Measurements from ENCODE around the gene PPA2.
"Not testable (repeated sequence)": the region's sequence is repeated elsewhere in the genome, so short reads cannot be mapped to it uniquely, and the experiment has no call there.

Gene PPA2

GRCh38 chr4:105461621-105462382 lies 12.1 kb downstream of the PPA2 start:
- Histone ChIP-seq H3K4me1 (ENCODE audit: low read length) (no peaks in the 10 kb centered on the region), H3K4me3 (ENCODE audit: low read length) (no peak overlapping the region), H3K79me2 (ENCODE audit: low read length) (peaks cover 42% of the 10 kb centered on the region), H3K4me2 (ENCODE audit: low read length) (no peak overlapping the region), H3K9me3 (ENCODE audit: insufficient read depth, low read length) (no peaks in the 10 kb centered on the region), H3K27ac (ENCODE audit: low read length) (no peak overlapping the region), H3K9ac (ENCODE audit: low read length) (no peak overlapping the region), H2AFZ (ENCODE audit: low read depth, low read length) (no peak overlapping the region), H3K27me3 (ENCODE audit: low read depth, low read length) (no peaks in the 10 kb centered on the region), H3K36me3 (replicated peaks; ENCODE audit: low read depth, low read length) (peaks cover 27% of the 10 kb centered on the region), H4K20me1 (ENCODE audit: insufficient read depth, low read length) (peaks cover 35% of the 10 kb centered on the region; the same call in 1 of the 2 replicates)
- TF ChIP-seq EZH2phosphoT487 (IDR thresholded peaks at IDR 0.05; ENCODE audit: low read depth), result no peak
- TF ChIP-seq, protein P1, sequence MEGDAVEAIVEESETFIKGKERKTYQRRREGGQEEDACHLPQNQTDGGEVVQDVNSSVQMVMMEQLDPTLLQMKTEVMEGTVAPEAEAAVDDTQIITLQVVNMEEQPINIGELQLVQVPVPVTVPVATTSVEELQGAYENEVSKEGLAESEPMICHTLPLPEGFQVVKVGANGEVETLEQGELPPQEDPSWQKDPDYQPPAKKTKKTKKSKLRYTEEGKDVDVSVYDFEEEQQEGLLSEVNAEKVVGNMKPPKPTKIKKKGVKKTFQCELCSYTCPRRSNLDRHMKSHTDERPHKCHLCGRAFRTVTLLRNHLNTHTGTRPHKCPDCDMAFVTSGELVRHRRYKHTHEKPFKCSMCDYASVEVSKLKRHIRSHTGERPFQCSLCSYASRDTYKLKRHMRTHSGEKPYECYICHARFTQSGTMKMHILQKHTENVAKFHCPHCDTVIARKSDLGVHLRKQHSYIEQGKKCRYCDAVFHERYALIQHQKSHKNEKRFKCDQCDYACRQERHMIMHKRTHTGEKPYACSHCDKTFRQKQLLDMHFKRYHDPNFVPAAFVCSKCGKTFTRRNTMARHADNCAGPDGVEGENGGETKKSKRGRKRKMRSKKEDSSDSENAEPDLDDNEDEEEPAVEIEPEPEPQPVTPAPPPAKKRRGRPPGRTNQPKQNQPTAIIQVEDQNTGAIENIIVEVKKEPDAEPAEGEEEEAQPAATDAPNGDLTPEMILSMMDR (IDR thresholded peaks at IDR 0.05; ENCODE audit: low read depth, low read length), result no peak

- no peak overlapping the region for H3K4me3 ChIP-seq (ENCODE audit: low read length)
- no peaks in the 10 kb centered on the region for H3K9me3 ChIP-seq (ENCODE audit: insufficient read depth, low read length)
- peaks cover 21% of the 10 kb centered on the region for H3K36me3 ChIP-seq (replicated peaks; ENCODE audit: low read depth, low read length)
- no peak for TF ChIP-seq EZH2phosphoT487 (IDR thresholded peaks at IDR 0.05; ENCODE audit: low read depth)
- TF ChIP-seq, protein P1 (IDR thresholded peaks at IDR 0.05; ENCODE audit: low read depth, low read length), result no peak
- peaks cover 39% of the 10 kb centered on the region for H3K79me2 ChIP-seq (ENCODE audit: low read length)
- no peak overlapping the region for H3K27ac ChIP-seq (ENCODE audit: low read length)
- peaks cover 32% of the 10 kb centered on the region; the same call in 1 of the 2 replicates for H4K20me1 ChIP-seq (ENCODE audit: insufficient read depth, low read length)
- H3K9ac ChIP-seq (ENCODE audit: low read length), result no peak overlapping the region
- no peaks in the 10 kb centered on the region for H3K27me3 ChIP-seq (ENCODE audit: low read depth, low read length)
- H2AFZ ChIP-seq (ENCODE audit: low read depth, low read length), result no peak overlapping the region
- H3K4me1 ChIP-seq (ENCODE audit: low read length), result no peaks in the 10 kb centered on the region
- H3K4me2 ChIP-seq (ENCODE audit: low read length), result no peak overlapping the region
These were observed 12.6 kb downstream of the PPA2 start for GRCh38 chr4:105461221-105461620.

DNA sequence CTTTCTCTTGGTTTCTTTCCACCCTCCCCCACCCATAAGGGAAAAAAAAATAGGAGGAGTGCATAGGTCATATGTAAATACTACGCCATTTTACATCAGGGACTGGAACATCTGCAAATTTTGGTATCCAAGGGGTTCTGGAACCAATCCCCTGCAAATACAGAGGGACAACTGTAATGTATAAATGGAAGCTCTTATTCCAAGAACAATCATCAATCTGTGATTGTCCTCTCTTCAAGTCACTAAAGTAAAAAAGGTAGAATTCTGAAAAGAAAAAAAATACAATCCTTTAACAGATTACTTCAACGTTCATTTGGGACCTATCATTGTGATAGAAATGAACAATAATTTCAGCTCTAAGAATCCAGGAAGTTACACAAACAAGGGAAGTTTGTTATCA lies 13.6 kb downstream of the PPA2 start:
- Histone ChIP-seq H3K4me3 (ENCODE audit: low read length) (no peak overlapping the region), H3K4me1 (ENCODE audit: low read length) (no peaks in the 10 kb centered on the region), H3K27ac (ENCODE audit: low read length) (no peak overlapping the region), H3K79me2 (ENCODE audit: low read length) (peaks cover 42% of the 10 kb centered on the region), H4K20me1 (ENCODE audit: insufficient read depth, low read length) (peaks cover 37% of the 10 kb centered on the region; the same call in 1 of the 2 replicates), H3K9me3 (ENCODE audit: insufficient read depth, low read length) (no peaks in the 10 kb centered on the region), H3K36me3 (replicated peaks; ENCODE audit: low read depth, low read length) (peaks cover 21% of the 10 kb centered on the region), H3K9ac (ENCODE audit: low read length) (no peak overlapping the region), H3K4me2 (ENCODE audit: low read length) (no peak overlapping the region), H3K27me3 (ENCODE audit: low read depth, low read length) (no peaks in the 10 kb centered on the region), H2AFZ (ENCODE audit: low read depth, low read length) (no peak overlapping the region)
- TF ChIP-seq EZH2phosphoT487 (IDR thresholded peaks at IDR 0.05; ENCODE audit: low read depth), result no peak
- TF ChIP-seq, protein P1 (IDR thresholded peaks at IDR 0.05; ENCODE audit: low read depth, low read length), result no peak

DNA sequence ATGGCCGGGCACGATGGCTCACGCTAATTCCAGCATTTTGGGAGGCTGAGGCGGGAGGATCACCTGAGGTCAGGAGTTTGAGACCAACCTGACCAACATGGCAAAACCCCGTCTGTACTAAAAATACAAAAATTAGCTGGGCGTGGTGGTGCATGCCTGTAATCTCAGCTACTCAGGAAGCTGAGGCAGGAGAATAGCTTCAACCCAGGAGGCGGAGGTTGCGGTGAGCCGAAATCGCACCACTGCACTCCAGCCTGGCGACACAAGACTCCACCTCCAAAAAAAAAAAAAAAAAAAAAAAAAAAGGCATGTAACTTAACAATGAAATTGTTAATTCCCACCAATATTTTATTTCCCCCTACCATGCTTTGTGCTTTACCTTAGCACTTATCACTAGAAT lies 15.3 kb downstream of the PPA2 start:
- peaks cover 49% of the 10 kb centered on the region for H3K79me2 ChIP-seq (ENCODE audit: low read length)
- not testable (repeated sequence) for H3K4me2 ChIP-seq (ENCODE audit: low read length); H2AFZ ChIP-seq (ENCODE audit: low read depth, low read length); H3K27ac ChIP-seq (ENCODE audit: low read length); H3K9ac ChIP-seq (ENCODE audit: low read length); H3K4me1 ChIP-seq (ENCODE audit: low read length); H3K4me3 ChIP-seq (ENCODE audit: low read length); H3K9me3 ChIP-seq (ENCODE audit: insufficient read depth, low read length); H3K27me3 ChIP-seq (ENCODE audit: low read depth, low read length)
- H3K36me3 ChIP-seq (replicated peaks; ENCODE audit: low read depth, low read length), result peaks cover 20% of the 10 kb centered on the region
- peaks cover 49% of the 10 kb centered on the region for H4K20me1 ChIP-seq (ENCODE audit: insufficient read depth, low read length)

All from OCI-LY3 (cell line).